Endothelial cell (in vitro differentiated cells): ENCODE data around the gene HIPK3. TPM values are rescaled to one million over a fixed set of nuclear protein-coding genes. Genes with fewer than 3 reads are reported as not detected.
"Not testable (repeated sequence)": the region's sequence is repeated elsewhere in the genome, so short reads cannot be mapped to it uniquely, and the experiment has no call there.

Experiments used
- DNase-seq: peaks from one replicate; pipeline ENCODE4 v3.0.0; 2021; ENCODE audit warnings: low spot score
- H3K27ac Mint-ChIP-seq: one replicate; pipeline ENCODE4 v1.8.0; 2021; ENCODE audit warnings: mixed read lengths, inconsistent platforms; ENCODE audit not compliant: unreplicated experiment
- H3K27me3 Mint-ChIP-seq: one replicate; pipeline ENCODE4 v1.8.0; 2021; ENCODE audit warnings: mild to moderate bottlenecking, moderate library complexity, mixed read lengths, inconsistent platforms; ENCODE audit not compliant: unreplicated experiment
- H3K36me3 Mint-ChIP-seq: one replicate; pipeline ENCODE4 v1.8.0; 2021; ENCODE audit warnings: mild to moderate bottlenecking, low read depth, mixed read lengths, inconsistent platforms; ENCODE audit not compliant: unreplicated experiment
- H3K4me1 Mint-ChIP-seq: one replicate; pipeline ENCODE4 v1.8.0; 2021; ENCODE audit warnings: mild to moderate bottlenecking, mixed read lengths, inconsistent platforms; ENCODE audit not compliant: unreplicated experiment
- H3K4me3 Mint-ChIP-seq: one replicate; pipeline ENCODE4 v1.8.0; 2021; ENCODE audit warnings: mild to moderate bottlenecking, mixed read lengths, inconsistent platforms; ENCODE audit not compliant: unreplicated experiment
- H3K9me3 Mint-ChIP-seq: one replicate; pipeline ENCODE4 v1.8.0; 2021; ENCODE audit warnings: mixed read lengths, inconsistent platforms; ENCODE audit not compliant: unreplicated experiment
- CTCF ChIP-seq: fragments of 200-600 bp; sonication (generic); IDR thresholded peaks from one replicate; pipeline ENCODE4 v1.5.0; 2021; ENCODE audit warnings: antibody characterized with exemption; ENCODE audit not compliant: unreplicated experiment
- total RNA-seq: library from RNA; stranded (reverse); fragmentation: NEBNext Ultra II Directional; extraction: Animal tissue kit (Norgen Biotek cat#: 25700); gene quantifications from one replicate; pipeline ENCODE4 v1.2.1, GENCODE V29; 2021; ENCODE audit not compliant: unreplicated experiment

The HIPK3 gene
- total RNA-seq, 1 donor from 2014 or later = 70.2 TPM

- DNase-seq = no peak
- TF ChIP-seq CTCF = peak; percentile 93
- Mint-ChIP-seq H3K4me1 (peaks cover 4% of the 10 kb centered on the region), H3K27me3 (no peaks in the 10 kb centered on the region), H3K9me3 (no peaks in the 10 kb centered on the region), H3K27ac (no peak overlapping the region), H3K4me3 (no peak overlapping the region), H3K36me3 (no peaks in the 10 kb centered on the region)
These were observed 105.1 kb downstream of the HIPK3 start for GRCh38 chr11:33362051-33362910.

GRCh38 chr11:33366918-33367317 is 109.7 kb downstream of the HIPK3 start:
- H3K27me3 Mint-ChIP-seq = peaks cover 2% of the 10 kb centered on the region
- H3K36me3 Mint-ChIP-seq = no peaks in the 10 kb centered on the region
- TF ChIP-seq CTCF = no peak
- no peak for DNase-seq
- H3K27ac Mint-ChIP-seq = no peak overlapping the region
- H3K9me3 Mint-ChIP-seq = no peaks in the 10 kb centered on the region
- no peak overlapping the region for H3K4me3 Mint-ChIP-seq
- H3K4me1 Mint-ChIP-seq = peaks cover 19% of the 10 kb centered on the region

GRCh38 chr11:33368475-33368874 is 111.3 kb downstream of the HIPK3 start:
- not testable (repeated sequence) for H3K9me3 Mint-ChIP-seq, H3K36me3 Mint-ChIP-seq, DNase-seq, H3K27me3 Mint-ChIP-seq, H3K27ac Mint-ChIP-seq, H3K4me3 Mint-ChIP-seq
- peaks cover 28% of the 10 kb centered on the region for H3K4me1 Mint-ChIP-seq

GRCh38 chr11:33368931-33369330 is 111.8 kb downstream of the HIPK3 start:
- Mint-ChIP-seq H3K4me3 (no peak overlapping the region), H3K27me3 (peaks cover 3% of the 10 kb centered on the region), H3K4me1 (peaks cover 33% of the 10 kb centered on the region), H3K27ac (peak overlapping the region; percentile 2), H3K9me3 (no peaks in the 10 kb centered on the region), H3K36me3 (no peaks in the 10 kb centered on the region)
- no peak for DNase-seq
- TF ChIP-seq CTCF = no peak

GRCh38 chr11:33373636-33374035 is 116.5 kb downstream of the HIPK3 start:
- no peak overlapping the region for H3K27ac Mint-ChIP-seq
- TF ChIP-seq CTCF = no peak
- H3K36me3 Mint-ChIP-seq = no peaks in the 10 kb centered on the region
- no peak overlapping the region for H3K4me3 Mint-ChIP-seq
- DNase-seq = no peak
- H3K9me3 Mint-ChIP-seq = no peaks in the 10 kb centered on the region
- peaks cover 35% of the 10 kb centered on the region for H3K4me1 Mint-ChIP-seq
- H3K27me3 Mint-ChIP-seq = peaks cover 13% of the 10 kb centered on the region
